Right lung (tissue), 5 donors: ENCODE data around the gene AKAP12. TPM values are rescaled to one million over a fixed set of nuclear protein-coding genes. Genes with fewer than 3 reads are reported as not detected.

ENCODE experiments used
- DNase-seq, 2 donors: peaks; one replicate each; pipeline ENCODE4 v3.0.0-alpha.2; 2013
- polyA plus RNA-seq, 5 donors: library from polyadenylated mRNA; unstranded; fragments of 120-200 nt; gene quantifications; one replicate each; pipeline versions ENCODE4 v1.2.1 to v1.2.3, GENCODE V29; 2013; ENCODE audit warnings: inconsistent platforms in 1 of 5, low replicate concordance in 1 of 5; ENCODE audit not compliant: insufficient read length in 5 of 5, insufficient read depth in 1 of 5

Gene AKAP12
- polyA plus RNA-seq, 5 donors: 67.4 to 113 (median 109) TPM

GRCh38 chr6:151275121-151275520 lies 35.4 kb downstream of the AKAP12 start:
- DNase-seq: no peak

- DNase-seq: no peak
Measured at GRCh38 chr6:151275566-151275965, 35.8 kb downstream of the AKAP12 start.

GRCh38 chr6:151276112-151276740 lies 36.5 kb downstream of the AKAP12 start:
- no peak for DNase-seq

- DNase-seq: no peak
Measured at GRCh38 chr6:151279891-151280290, 40.1 kb downstream of the AKAP12 start.

DNA sequence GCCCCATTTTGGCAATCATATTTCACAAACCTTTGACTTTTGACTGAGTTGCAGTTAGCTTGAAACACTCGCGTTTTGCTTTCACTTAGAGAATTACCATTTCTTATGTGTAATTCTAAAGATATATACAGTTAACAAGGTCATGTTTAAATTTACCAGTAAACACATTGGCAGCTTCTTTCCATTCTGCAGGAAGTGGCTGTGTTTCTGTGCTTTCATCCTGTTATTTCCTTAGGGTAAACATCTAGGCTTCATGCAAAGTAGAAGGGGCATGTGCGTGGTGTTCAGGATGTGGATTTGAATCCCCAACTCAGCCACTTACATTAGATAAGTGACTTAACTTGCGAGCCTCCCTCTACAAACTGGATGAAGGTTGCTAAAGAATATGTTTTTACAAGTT lies 41.1 kb downstream of the AKAP12 start:
- DNase-seq: no peak

GRCh38 chr6:151284012-151284411 lies 44.2 kb downstream of the AKAP12 start:
- no peak for DNase-seq

GRCh38 chr6:151284548-151285017 lies 44.8 kb downstream of the AKAP12 start:
- no peak for DNase-seq

GRCh38 chr6:151285122-151285521 lies 45.4 kb downstream of the AKAP12 start:
- DNase-seq: peak in 1 of 2 donors; percentile 64

- no peak for DNase-seq
Measured at GRCh38 chr6:151286214-151286613, 46.4 kb downstream of the AKAP12 start.

DNA sequence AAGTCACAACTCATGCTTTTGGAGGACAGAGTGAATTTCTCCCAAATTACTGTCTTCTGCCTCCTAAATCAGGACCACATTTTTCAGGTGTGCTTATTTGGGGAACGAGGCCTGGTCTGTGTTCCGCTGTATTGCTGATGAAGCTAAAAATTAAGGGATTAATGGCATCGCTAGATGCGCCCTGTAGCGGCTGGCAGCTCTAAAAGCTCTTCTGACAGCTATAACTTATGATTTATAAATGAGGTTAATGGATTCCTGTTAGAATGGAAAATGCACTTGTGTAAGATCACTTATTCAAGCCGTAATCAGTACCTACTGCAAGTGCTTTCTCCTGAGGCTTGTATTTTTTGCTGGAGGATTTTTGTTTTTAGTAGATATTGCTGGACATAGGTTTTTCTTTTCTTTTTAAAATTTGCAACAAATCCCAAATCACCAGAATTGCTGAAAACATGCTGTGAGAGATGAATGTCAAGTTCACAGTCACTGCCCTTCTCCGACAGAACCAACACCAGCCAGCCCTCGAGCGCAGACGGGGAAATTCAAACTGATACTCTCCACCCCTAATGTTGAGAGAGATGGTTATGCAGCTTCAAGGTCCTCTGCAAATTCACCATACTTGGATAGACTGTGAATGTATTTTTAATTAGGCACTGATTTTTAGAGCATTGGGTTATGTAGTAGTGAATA lies 49.1 kb downstream of the AKAP12 start:
- no peak for DNase-seq

DNA sequence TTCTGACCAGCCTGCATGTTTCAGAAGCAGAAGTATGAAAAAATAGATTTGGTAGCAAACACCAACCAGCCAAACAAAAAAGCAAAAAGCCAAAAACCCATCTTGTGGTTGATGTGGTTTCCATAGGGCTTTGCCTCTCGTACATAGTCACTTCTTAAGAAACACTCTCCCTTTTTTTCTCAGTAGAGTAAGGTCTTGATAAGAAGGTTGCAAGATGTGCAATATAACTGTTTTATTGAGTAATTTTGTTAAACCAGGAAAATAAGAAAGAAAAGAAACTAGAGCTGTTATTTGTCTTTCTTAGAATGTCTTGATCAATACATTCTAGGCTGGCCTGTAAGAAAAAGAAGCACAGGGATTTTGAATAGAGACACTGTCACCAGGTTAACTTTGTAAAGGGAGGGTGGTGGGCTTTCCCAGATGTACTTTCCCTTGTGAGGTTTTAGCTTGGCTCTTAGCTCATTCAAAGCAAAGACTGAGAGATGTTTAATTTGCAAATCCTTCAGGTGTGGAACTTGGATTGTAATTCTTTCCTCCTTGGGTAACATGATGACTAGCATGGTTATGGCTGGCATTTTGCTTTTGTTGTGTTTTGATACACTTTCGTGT lies 49.7 kb downstream of the AKAP12 start:
- DNase-seq: no peak

DNA sequence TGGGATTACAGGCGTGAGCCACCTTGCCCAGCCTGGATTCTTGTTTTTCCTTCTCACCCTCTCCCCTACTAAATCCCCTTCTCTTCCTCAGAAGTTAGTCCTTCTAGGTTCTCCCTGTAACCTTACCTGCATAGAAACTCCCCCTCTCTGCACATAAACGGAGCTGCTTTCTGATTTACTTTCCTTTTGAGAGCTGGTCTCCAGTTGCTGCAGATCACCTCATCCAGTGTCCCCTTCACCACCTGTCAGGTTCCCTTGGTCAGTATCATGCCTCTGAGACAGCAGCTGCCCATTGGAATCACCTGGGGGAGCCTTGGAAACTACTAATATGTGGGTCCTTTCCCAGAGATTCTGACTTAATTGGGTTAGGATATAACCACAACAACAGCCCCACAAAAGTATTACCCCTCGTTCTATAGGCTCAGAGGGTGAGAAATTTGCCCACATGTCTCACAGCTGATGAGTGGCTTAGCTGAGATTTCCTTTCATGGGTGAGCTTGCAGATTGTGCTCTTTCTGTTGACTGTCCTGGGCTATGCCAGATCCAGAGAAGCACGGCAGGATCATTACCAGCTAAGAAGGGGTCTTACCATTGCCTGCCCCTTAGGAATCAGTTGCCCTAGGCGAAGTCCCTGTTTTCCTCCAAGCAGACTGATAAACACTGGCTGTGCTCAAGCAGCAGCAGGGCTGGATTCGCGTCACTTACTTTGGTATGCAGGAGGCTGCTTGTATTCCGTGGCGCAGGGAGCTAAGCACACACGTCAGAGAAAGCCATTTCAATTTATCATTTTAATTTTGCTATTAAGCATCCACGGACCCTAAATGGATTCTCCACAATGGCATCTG lies 51.3 kb downstream of the AKAP12 start:
- peak; percentile 73 to 83 for DNase-seq

- no peak for DNase-seq
Measured at GRCh38 chr6:151291722-151292059, 51.9 kb downstream of the AKAP12 start.

- DNase-seq: peak in 1 of 2 donors; percentile 65
Measured at GRCh38 chr6:151292974-151293687, 53.4 kb downstream of the AKAP12 start.

DNA sequence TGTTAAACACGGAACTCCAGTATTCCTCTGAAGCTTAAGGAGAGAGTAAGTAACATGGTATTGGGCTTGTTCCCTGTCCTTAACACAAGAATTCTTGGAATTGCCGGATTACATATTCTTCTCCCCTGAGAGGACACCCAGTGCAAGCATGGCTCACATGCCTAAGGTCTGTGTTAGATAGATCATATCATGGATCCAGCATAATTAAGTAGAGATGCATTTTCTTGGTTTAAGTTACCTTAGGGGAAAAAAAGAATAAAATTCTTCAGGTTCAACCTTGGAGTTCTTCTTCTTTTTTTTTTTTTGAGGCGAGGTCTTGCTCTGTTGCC lies 53.9 kb downstream of the AKAP12 start:
- no peak for DNase-seq

DNA sequence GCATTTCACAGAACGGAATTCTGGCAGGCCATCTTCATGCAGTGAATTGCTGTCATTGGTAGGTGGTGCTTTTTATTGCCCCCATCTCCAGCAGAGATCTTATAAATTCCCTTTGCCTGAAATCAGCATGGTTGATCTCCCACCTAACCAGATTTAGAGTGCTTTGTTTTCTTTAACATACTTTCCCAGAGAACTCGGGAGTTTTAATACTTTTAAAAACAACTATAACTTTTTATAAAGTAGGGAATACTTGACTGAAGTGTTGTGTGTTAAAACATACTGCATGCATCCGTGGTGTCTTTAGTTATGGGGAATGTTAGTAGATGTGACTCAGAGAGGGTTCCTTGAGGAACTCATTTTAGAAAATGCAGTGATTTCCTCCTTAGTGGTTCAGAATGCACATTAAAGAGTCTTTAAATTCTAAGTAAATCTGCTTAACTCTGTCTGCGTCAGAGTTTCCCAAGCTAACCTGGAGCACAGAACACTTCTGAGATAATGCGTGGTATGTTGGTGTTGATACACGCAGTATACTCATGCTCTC lies 54.9 kb downstream of the AKAP12 start:
- no peak for DNase-seq

DNA sequence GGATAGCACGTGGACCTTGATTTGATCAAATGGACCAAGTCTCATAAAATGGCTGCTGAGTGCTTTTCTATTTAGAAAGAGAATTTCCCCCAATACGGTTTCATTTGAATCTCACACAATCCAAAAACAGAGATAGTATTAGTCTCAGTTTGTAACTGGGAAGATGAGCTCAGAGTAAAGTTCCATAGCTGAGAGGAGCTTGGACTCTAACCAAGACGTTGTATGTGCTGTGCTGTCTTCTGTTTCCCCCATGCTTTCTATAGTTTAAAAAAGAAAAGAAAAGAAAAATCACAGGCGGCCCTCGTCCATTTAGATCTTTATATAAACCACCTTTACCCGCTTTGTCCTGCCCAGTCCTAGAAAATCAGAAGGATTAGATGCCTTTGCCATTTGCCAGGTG lies 58.1 kb downstream of the AKAP12 start:
- no peak for DNase-seq

DNA sequence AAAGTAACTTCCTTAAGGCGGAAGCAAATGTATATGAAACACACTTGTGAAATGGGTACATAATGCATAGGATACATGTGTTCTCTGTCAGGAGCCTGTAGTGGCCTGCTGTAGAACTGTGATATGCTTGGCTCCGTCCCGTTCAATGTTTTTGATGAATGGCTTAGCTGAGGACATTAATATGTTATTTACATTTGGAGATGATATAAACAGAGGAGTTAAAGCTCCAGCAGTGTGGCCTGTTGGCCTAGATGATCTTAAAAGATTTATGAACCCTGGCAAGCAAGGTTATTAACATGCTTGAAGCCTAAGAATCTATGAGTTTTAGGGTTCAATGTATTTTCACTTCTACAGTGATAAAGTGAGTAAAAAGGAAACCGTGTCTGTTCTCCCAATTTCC lies 59.2 kb downstream of the AKAP12 start:
- DNase-seq: no peak

GRCh38 chr6:151300267-151300991 lies 60.7 kb downstream of the AKAP12 start:
- peak; percentile 64 to 77 for DNase-seq

DNA sequence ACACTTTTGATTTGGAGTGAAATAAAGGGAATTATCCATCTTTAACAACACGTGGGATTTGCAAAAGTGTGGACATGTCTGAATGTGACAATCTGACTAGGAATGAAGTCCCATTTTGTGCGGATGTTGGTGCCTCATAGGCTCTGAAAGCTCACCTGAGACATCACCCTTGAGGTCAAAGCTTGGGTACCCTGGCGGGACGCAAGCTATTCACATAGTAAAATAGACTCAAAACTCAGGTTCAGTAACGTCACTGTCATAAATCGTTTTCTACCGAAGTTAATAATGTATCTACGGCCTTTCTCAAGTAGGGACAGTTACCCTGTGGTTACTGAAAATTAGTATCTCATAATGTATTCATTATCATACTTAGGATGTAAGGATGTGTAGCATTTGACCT lies 61.8 kb downstream of the AKAP12 start:
- DNase-seq: no peak

DNA sequence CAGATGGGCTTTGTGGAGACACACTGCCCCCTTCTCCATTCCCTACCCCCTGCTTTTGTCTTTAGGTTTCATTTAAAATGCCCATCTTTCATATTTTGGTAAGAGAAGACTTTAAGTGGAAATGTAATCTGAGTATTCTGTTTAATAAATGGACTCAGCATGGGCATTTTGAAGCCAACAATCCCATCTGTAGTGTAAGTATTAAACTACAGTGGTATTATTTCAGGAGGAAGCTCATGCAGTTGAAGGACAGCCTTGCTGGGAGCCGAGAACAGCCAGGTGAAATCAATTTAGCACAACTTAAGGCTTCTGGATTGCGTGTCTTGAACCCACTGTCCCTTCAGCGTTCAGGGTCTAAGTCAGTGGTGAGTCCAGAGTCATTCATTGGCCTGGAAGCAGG lies 63.5 kb downstream of the AKAP12 start:
- DNase-seq: no peak
